Astrocyte of the cerebellum (primary cell): Measurements from ENCODE around the gene SNRNP48.

Source experiments
- DNase-seq: peaks from one replicate; pipeline ENCODE4 v3.0.0-alpha.2; 2011; ENCODE audit warnings: low read depth
- H3K4me3 ChIP-seq: 2 replicates; pipeline ENCODE4 v1.5.1; 2011; ENCODE audit warnings: mild to moderate bottlenecking, low read depth, low read length, moderate library complexity
- in situ Hi-C: cut with HindIII; loops from 2 replicates; pipeline ENCODE4 v1.10.0; 2017; ENCODE audit warnings: low sequenced_read_pairs
- TF ChIP-seq, protein P1 (sequence below): IDR thresholded peaks from 2 replicates; pipeline ENCODE4 v1.5.1; 2012; ENCODE audit warnings: low read length, low read depth, moderate library complexity, mild to moderate bottlenecking; ENCODE audit errors: missing control alignments

SNRNP48 gene

GRCh38 chr6:7629321-7629720, 39.3 kb downstream of the SNRNP48 start:
- TF ChIP-seq, protein P1, sequence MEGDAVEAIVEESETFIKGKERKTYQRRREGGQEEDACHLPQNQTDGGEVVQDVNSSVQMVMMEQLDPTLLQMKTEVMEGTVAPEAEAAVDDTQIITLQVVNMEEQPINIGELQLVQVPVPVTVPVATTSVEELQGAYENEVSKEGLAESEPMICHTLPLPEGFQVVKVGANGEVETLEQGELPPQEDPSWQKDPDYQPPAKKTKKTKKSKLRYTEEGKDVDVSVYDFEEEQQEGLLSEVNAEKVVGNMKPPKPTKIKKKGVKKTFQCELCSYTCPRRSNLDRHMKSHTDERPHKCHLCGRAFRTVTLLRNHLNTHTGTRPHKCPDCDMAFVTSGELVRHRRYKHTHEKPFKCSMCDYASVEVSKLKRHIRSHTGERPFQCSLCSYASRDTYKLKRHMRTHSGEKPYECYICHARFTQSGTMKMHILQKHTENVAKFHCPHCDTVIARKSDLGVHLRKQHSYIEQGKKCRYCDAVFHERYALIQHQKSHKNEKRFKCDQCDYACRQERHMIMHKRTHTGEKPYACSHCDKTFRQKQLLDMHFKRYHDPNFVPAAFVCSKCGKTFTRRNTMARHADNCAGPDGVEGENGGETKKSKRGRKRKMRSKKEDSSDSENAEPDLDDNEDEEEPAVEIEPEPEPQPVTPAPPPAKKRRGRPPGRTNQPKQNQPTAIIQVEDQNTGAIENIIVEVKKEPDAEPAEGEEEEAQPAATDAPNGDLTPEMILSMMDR: no peak
- in situ Hi-C loops: no loop called here
- no peak for DNase-seq
- H3K4me3 ChIP-seq: no peak overlapping the region

DNA sequence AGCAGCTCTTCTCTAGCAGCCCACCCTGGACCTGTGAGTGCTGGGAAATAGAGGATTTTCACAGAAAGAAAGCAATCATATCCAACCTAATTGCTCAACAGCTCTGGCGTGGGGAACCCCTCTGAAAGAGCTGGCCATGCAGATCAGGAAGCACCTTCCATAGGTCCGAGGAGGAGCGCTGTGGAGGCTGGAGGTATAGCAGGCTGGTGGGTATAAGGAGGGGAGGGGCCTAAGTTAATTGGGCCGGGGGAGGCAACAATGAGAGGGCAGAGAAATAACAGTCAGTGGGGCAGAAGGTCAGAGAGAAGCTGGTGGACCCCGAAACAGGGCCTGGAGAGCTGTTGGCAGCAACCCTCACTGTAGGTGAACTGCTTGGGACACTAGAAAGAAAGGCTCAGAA, 40.8 kb downstream of the SNRNP48 start:
- DNase-seq: no peak
- in situ Hi-C loops: no loop called here
- TF ChIP-seq, protein P1: no peak
- H3K4me3 ChIP-seq: no peak overlapping the region

GRCh38 chr6:7631466-7631865, 41.5 kb downstream of the SNRNP48 start:
- H3K4me3 ChIP-seq: no peak overlapping the region
- in situ Hi-C loops: no loop called here
- DNase-seq: no peak
- TF ChIP-seq, protein P1: no peak

DNA sequence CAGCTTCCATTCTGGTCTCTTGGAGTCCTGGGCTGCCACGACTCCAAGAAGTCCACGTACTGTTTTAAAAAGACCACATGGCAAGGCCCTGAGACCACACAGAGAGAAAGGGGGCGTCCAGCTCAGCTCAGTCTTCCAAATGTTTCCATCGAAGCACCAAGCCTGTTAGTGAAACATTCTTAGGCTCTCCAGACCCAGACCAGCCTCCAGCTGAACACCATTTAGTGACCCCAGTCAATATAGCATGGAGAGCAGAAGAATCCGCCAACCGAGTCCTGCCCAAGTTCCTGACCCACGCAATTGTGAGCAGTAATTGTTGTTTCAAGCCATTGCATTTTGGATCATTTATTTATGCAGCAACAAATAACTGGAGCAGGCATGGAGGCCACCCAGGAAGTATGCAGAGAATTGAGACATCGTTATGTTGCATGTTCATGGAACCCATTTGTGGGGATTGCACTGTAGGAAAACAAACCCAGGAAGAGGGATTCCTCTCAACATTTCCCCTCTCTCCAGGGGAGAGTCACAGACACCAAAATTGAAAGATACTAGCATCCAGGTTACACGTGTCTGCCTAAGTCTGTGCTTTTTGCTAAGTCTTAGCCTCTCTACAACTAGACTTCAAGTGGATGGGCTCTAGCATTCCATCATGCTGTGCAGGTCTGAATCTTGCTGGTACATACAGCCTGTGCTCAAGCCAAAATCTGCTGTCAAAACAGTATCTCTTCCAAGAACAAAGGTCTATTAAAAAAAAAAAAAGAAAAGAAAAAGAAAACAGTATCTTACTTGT, 42.7 kb downstream of the SNRNP48 start:
- no peak overlapping the region for H3K4me3 ChIP-seq
- no peak for DNase-seq
- in situ Hi-C loops: no loop called here
- TF ChIP-seq, protein P1: no peak

DNA sequence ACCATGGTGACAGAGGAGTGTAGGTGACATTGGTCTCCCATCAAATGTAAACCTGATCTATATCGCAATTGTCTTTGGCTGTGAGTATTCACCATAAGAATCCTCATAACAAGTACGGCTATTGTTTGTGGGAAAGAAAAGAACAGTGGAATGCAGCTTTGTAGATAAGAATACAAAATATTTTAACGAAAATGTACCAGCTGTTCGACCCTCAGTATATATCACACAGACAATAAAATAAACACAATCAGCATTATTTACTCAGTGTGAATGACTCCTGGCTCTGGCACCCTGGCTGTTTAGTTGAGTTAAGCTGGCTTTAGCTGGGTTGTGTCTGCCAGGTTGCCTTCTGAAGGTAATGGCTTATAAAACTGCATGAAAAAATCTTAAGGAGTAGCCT, 43.4 kb downstream of the SNRNP48 start:
- TF ChIP-seq, protein P1: no peak
- in situ Hi-C loops: no loop called here
- DNase-seq: no peak
- H3K4me3 ChIP-seq: no peak overlapping the region

DNA sequence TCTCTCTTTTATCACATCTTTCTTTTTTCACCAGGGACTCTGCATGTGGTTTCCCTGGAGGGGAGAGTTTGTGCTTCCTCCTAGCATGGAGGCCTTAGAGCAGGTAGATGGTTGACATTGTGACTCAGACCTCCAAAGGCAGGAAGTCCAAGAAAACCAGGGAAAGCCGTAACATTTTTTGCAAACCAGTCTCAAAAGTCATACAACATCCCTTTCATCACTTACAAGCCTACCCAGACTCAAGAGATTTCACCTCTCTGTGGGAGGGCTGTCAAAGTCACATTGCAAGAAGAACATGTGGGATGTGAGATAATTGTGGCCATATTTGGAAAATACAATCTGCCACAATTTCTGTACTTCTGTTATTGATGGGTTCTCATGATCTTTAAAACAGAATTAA, 46.2 kb downstream of the SNRNP48 start:
- DNase-seq: no peak
- no peak overlapping the region for H3K4me3 ChIP-seq
- in situ Hi-C loops: no loop called here
- TF ChIP-seq, protein P1: no peak
